A549 (cell line): Measurements from ENCODE around the gene PALLD. TPM values are rescaled to one million over a fixed set of nuclear protein-coding genes. Genes with fewer than 3 reads are reported as not detected.

Experiments
- ATAC-seq, 2 experiments: fragments of 200-7000 bp in 1 of 2; fragments of >200 bp in 1 of 2; cut with Nextera tagmentation in 1 of 2; cut with Tn5 transposase in 1 of 2; 3 replicates each; pipeline versions ENCODE4 v1.8.0 to v1.9.1; 2018 to 2020; ENCODE audit warnings: mild to moderate bottlenecking in 1 of 2, moderate library complexity in 1 of 2
- CTCF ChIA-PET: fragments of 300-600 bp; sonication (Branson Sonifier 250); formaldehyde crosslinking; extraction: SDS; loops from one replicate; lab custom pipeline; 2021; ENCODE audit warnings: antibody characterized with exemption, inconsistent platforms; lab: Yijun Ruan, JAX
- POLR2A ChIA-PET: fragments of 350-600 bp; formaldehyde crosslinking; extraction: SDS; loops from one replicate; lab custom pipeline; 2021; ENCODE audit warnings: antibody characterized with exemption, inconsistent platforms; lab: Yijun Ruan, JAX
- DNase-seq, 2 experiments: peaks; one replicate each; pipeline versions ENCODE4 v3.0.0 to v3.0.0-alpha.2; 2011 to 2016; ENCODE audit warnings: low read depth in 1 of 2, low spot score in 1 of 2
- FAIRE-seq: peaks from 2 replicates; lab custom pipeline; 2011; peaks lifted over from hg19 to GRCh38; lab: Jason Lieb, UNC
- H3K27ac ChIP-seq, 2 experiments: fragments of >200 bp; sonication (Bioruptor Twin); formaldehyde crosslinking; 3 replicates each; pipeline ENCODE4 v1.5.1; 2016 to 2017
- H3K4me1 ChIP-seq: fragments of >200 bp; sonication (Bioruptor Twin); formaldehyde crosslinking; 3 replicates; pipeline ENCODE4 v1.6.1; 2016
- H3K4me2 ChIP-seq: fragments of >200 bp; sonication (Bioruptor Twin); formaldehyde crosslinking; 3 replicates; pipeline ENCODE4 v1.6.1; 2016
- H3K4me3 ChIP-seq: fragments of >200 bp; sonication (Bioruptor Twin); formaldehyde crosslinking; 3 replicates; pipeline ENCODE4 v1.5.1; 2016
- H3K9me3 ChIP-seq: fragments of >200 bp; sonication (Bioruptor Twin); formaldehyde crosslinking; 3 replicates; pipeline ENCODE4 v1.6.1; 2016
- BHLHE40 ChIP-seq: IDR thresholded peaks from 2 replicates; pipeline ENCODE4 v1.6.1; 2012; ENCODE audit warnings: low read depth, low read length, inconsistent platforms
- CEBPB ChIP-seq, 2 experiments: fragments of >200 bp in 1 of 2; sonication (Bioruptor Twin) in 1 of 2; formaldehyde crosslinking in 1 of 2; IDR thresholded peaks; 2 replicates each; pipeline ENCODE4 v1.6.1; 2012 to 2016
- CHD2 ChIP-seq: fragments of 150-350 bp; IDR thresholded peaks from 2 replicates; pipeline ENCODE4 v1.6.1; 2014; ENCODE audit warnings: low read length; ENCODE audit not compliant: partially characterized antibody
- CTCF ChIP-seq: fragments of >200 bp; sonication (Bioruptor Twin); formaldehyde crosslinking; IDR thresholded peaks from 3 replicates; pipeline ENCODE4 v1.5.1; 2016
- E2F6 ChIP-seq: IDR thresholded peaks from 2 replicates; pipeline ENCODE4 v1.6.1; 2012; ENCODE audit warnings: low read depth, borderline replicate concordance
- EP300 ChIP-seq, 2 experiments: fragments of >200 bp; sonication (Bioruptor Twin); formaldehyde crosslinking; IDR thresholded peaks; 2 replicates in 1 of 2; 3 replicates in 1 of 2; pipeline ENCODE4 v1.6.1; 2016 to 2017
- ESRRA ChIP-seq: fragments of 150-350 bp; IDR thresholded peaks from 2 replicates; pipeline ENCODE4 v1.6.1; 2014; ENCODE audit warnings: mild to moderate bottlenecking, low read length, borderline replicate concordance
- HDAC2 ChIP-seq: fragments of 200-600 bp; sonication (generic); IDR thresholded peaks from 2 replicates; pipeline ENCODE4 v1.6.1; 2016
- HEYL ChIP-seq: fragments of 250-450 bp; sonication (Bioruptor Pico); IDR thresholded peaks from 2 replicates; pipeline ENCODE4 v1.8.0; 2021; ENCODE audit warnings: mild to moderate bottlenecking, moderate library complexity
- HMGXB4 ChIP-seq: fragments of 250-450 bp; sonication (Bioruptor Pico); IDR thresholded peaks from 2 replicates; pipeline ENCODE4 v1.5.0; 2021; ENCODE audit warnings: mild to moderate bottlenecking, moderate library complexity, borderline replicate concordance
- HOXB13 ChIP-seq: fragments of 250-450 bp; sonication (Bioruptor Pico); IDR thresholded peaks from 2 replicates; pipeline ENCODE4 v1.5.0; 2020; ENCODE audit warnings: low read depth, mild to moderate bottlenecking, moderate library complexity
- HOXB5 ChIP-seq: fragments of 250-450 bp; sonication (Bioruptor Pico); IDR thresholded peaks from 2 replicates; pipeline ENCODE4 v1.5.0; 2020; ENCODE audit warnings: mild to moderate bottlenecking, moderate library complexity
- JUN ChIP-seq, 2 experiments: fragments of >200 bp; sonication (Bioruptor Twin); formaldehyde crosslinking; IDR thresholded peaks; 2 replicates in 1 of 2; 3 replicates in 1 of 2; pipeline ENCODE4 v1.6.1; 2016 to 2017
- JUNB ChIP-seq: fragments of >200 bp; sonication (Bioruptor Twin); formaldehyde crosslinking; IDR thresholded peaks from 2 replicates; pipeline ENCODE4 v1.6.1; 2016
- KDM1A ChIP-seq: fragments of 200-600 bp; sonication (generic); IDR thresholded peaks from 2 replicates; pipeline ENCODE4 v1.6.1; 2016; ENCODE audit warnings: low read depth, mild to moderate bottlenecking
- MAFK ChIP-seq: fragments of 450-650 bp; IDR thresholded peaks from 2 replicates; pipeline ENCODE4 v1.6.1; 2014; ENCODE audit not compliant: partially characterized antibody
- MAZ ChIP-seq: fragments of 150-350 bp; IDR thresholded peaks from 2 replicates; pipeline ENCODE4 v1.6.1; 2014; ENCODE audit warnings: antibody characterized with exemption, low read depth, low read length, borderline replicate concordance
- MYC ChIP-seq: IDR thresholded peaks from 2 replicates; pipeline ENCODE4 v1.6.1; 2012; ENCODE audit warnings: mild to moderate bottlenecking, inconsistent platforms, low read length, improper control_type of control experiment, borderline replicate concordance
- NFE2L2 ChIP-seq: fragments of 150-350 bp; conservative IDR thresholded peaks from 2 replicates; pipeline ENCODE4 v1.6.1; 2014; ENCODE audit warnings: low read length
- PHF8 ChIP-seq: fragments of 200-600 bp; sonication (generic); IDR thresholded peaks from 2 replicates; pipeline ENCODE4 v1.6.1; 2016; ENCODE audit warnings: low read depth, mild to moderate bottlenecking, antibody characterized with exemption, moderate library complexity, borderline replicate concordance
- POLR2AphosphoS2 ChIP-seq: conservative IDR thresholded peaks from 2 replicates; pipeline ENCODE4 v1.6.1; 2012; ENCODE audit warnings: low read length, improper control_type of control experiment, inconsistent platforms
- RAD21 ChIP-seq, 2 experiments: fragments of >200 bp in 1 of 2; sonication (Bioruptor Twin) in 1 of 2; formaldehyde crosslinking in 1 of 2; IDR thresholded peaks in 1 of 2; conservative IDR thresholded peaks in 1 of 2; 2 replicates in 1 of 2; 3 replicates in 1 of 2; pipeline ENCODE4 v1.6.1; 2012 to 2018; ENCODE audit warnings: inconsistent platforms in 1 of 2
- RFX5 ChIP-seq: fragments of 450-650 bp; IDR thresholded peaks from 2 replicates; pipeline ENCODE4 v1.7.1; 2014; ENCODE audit warnings: antibody characterized with exemption, mild to moderate bottlenecking, moderate library complexity
- RNF2 ChIP-seq: fragments of 200-600 bp; sonication (generic); IDR thresholded peaks from 2 replicates; pipeline ENCODE4 v1.6.1; 2016; ENCODE audit warnings: low read depth, mild to moderate bottlenecking, antibody characterized with exemption, moderate library complexity, borderline replicate concordance
- SMC3 ChIP-seq: fragments of >200 bp; sonication (Bioruptor Twin); formaldehyde crosslinking; IDR thresholded peaks from 3 replicates; pipeline ENCODE4 v1.6.1; 2018; ENCODE audit warnings: inconsistent platforms
- TP53 ChIP-seq: fragments of 250-450 bp; sonication (Bioruptor Pico); IDR thresholded peaks from 2 replicates; pipeline ENCODE4 v1.5.0; 2021; ENCODE audit warnings: mild to moderate bottlenecking, moderate library complexity
- ZC3H11A ChIP-seq: fragments of 450-650 bp; IDR thresholded peaks from 2 replicates; pipeline ENCODE4 v1.6.1; 2014; ENCODE audit warnings: antibody characterized with exemption, mild to moderate bottlenecking
- ZFP36 ChIP-seq: fragments of 450-650 bp; IDR thresholded peaks from 2 replicates; pipeline ENCODE4 v1.6.1; 2014; ENCODE audit warnings: borderline replicate concordance; ENCODE audit not compliant: partially characterized antibody
- ZNF302 ChIP-seq: fragments of 250-450 bp; sonication (Bioruptor Pico); IDR thresholded peaks from 2 replicates; pipeline ENCODE4 v1.9.0; 2021; ENCODE audit warnings: inconsistent platforms, mild to moderate bottlenecking, moderate library complexity
- ZSCAN20 ChIP-seq: fragments of 250-450 bp; sonication (Bioruptor Pico); IDR thresholded peaks from 2 replicates; pipeline ENCODE4 v1.8.0; 2022; ENCODE audit warnings: mild to moderate bottlenecking, moderate library complexity
- WGBS: methylation state at CpG from one replicate; pipeline ENCODE4 v1.1.6; 2017; ENCODE audit errors: missing lambda C conversion rate; 5-methylcytosine and 5-hydroxymethylcytosine counted together
- polyA plus RNA-seq, 4 experiments: library from polyadenylated mRNA; depleted of rRNA in 3 of 4; stranded (reverse); fragments of >200 nt; fragmentation: RNase III in 1 of 4; extraction: RNeasy Plus Mini Kit Qiagen cat#74134 plus additional on column Dnase treatment in 1 of 4; gene quantifications; 2 replicates in 3 of 4; 3 replicates in 1 of 4; pipeline ENCODE4 v1.2.3, GENCODE V29; 2011 to 2017

PALLD gene
- polyA plus RNA-seq, 2 of the 4 experiments (the other 2 are of a cell fraction), result 88.8 to 113 TPM

- TF ChIP-seq HOXB5, result no peak
- TF ChIP-seq ZSCAN20 (CRISPR knock-in tag), result no peak
- no peak for TF ChIP-seq MAFK
- TF ChIP-seq JUN (IDR thresholded peaks at IDR 0.05), result no peak
- no peak for TF ChIP-seq ZC3H11A
- TF ChIP-seq ZFP36, result no peak
- no peak for TF ChIP-seq CTCF
- TF ChIP-seq EP300 (IDR thresholded peaks at IDR 0.05), result no peak
- Histone ChIP-seq H3K4me1 (peaks cover 14% of the 10 kb centered on the region), H3K4me3 (no peak overlapping the region), H3K4me2 (no peak overlapping the region), H3K27ac (no peak overlapping the region), H3K9me3 (no peaks in the 10 kb centered on the region)
- ChIA-PET CTCF (interaction anchor here (0.6 kb wide), 1 partner anchor 528 kb away, joined by 3 read pairs; no protein-coding TSS in a partner anchor), POLR2A (no interaction called here)
- no peak for FAIRE-seq
- no peak for ATAC-seq
- no peak for DNase-seq
- WGBS, result 92% methylated on average over 4 of the region's 4 CpGs
Observed at GRCh38 chr4:168737806-168738172, 240.9 kb downstream of the PALLD start.

GRCh38 chr4:168739886-168740285, 243.0 kb downstream of the PALLD start:
- Histone ChIP-seq H3K9me3 (no peaks in the 10 kb centered on the region), H3K27ac (no peak overlapping the region), H3K4me1 (peaks cover 35% of the 10 kb centered on the region), H3K4me3 (no peak overlapping the region), H3K4me2 (no peak overlapping the region)
- 86% methylated on average over 2 of the region's 2 CpGs for WGBS
- TF ChIP-seq PHF8 (no peak), RFX5 (no peak), CEBPB (IDR thresholded peaks at IDR 0.05) (no peak), ZNF302 (CRISPR knock-in tag) (no peak), ESRRA (no peak), E2F6 (no peak), RAD21 (conservative IDR thresholded peaks at IDR 0.05 in 1 of 2, IDR thresholded peaks at IDR 0.05 in 1 of 2) (no peak), CHD2 (no peak), MAFK (no peak), JUNB (no peak), NFE2L2 (no peak), POLR2AphosphoS2 (no peak), HDAC2 (no peak), JUN (IDR thresholded peaks at IDR 0.05) (no peak), BHLHE40 (no peak)
- DNase-seq, result no peak
- ATAC-seq, result no peak
- FAIRE-seq, result no peak
- CTCF ChIA-PET, result no interaction called here
- POLR2A ChIA-PET, result no interaction called here

GRCh38 chr4:168740691-168741090, 243.8 kb downstream of the PALLD start:
- WGBS, result 76% methylated on average over 3 of the region's 3 CpGs
- POLR2A ChIA-PET, result no interaction called here
- TF ChIP-seq HOXB13 (CRISPR knock-in tag) (no peak), HEYL (CRISPR knock-in tag) (no peak), SMC3 (no peak), E2F6 (no peak), HMGXB4 (CRISPR knock-in tag) (no peak), JUN (IDR thresholded peaks at IDR 0.05) (no peak), RNF2 (no peak), MAZ (no peak), ZFP36 (no peak), TP53 (CRISPR knock-in tag) (no peak), CEBPB (IDR thresholded peaks at IDR 0.05) (no peak), MYC (no peak), KDM1A (no peak), CTCF (no peak)

More at GRCh38 chr4:168740691-168741090, 243.8 kb downstream of the PALLD start:
- CTCF ChIA-PET, result no interaction called here
- H3K4me1 ChIP-seq, result peaks cover 37% of the 10 kb centered on the region
- DNase-seq (no peak), FAIRE-seq (no peak), ATAC-seq (no peak)
- H3K9me3 ChIP-seq, result no peaks in the 10 kb centered on the region
- no peak overlapping the region for H3K4me3 ChIP-seq
- H3K27ac ChIP-seq, result no peak overlapping the region
- H3K4me2 ChIP-seq, result no peak overlapping the region
